DND-41 (cell line): Measurements from ENCODE around the gene G6PC3.

Experiments
- ATAC-seq: fragments of 200-7000 bp; cut with Tn5 transposase; 3 replicates; pipeline ENCODE4 v1.9.1; 2021; ENCODE audit warnings: low read depth; ENCODE audit not compliant: insufficient read depth
- DNase-seq: peaks from one replicate; pipeline ENCODE4 v3.0.0-alpha.2; 2020
- H2AFZ ChIP-seq: 2 replicates; pipeline ENCODE4 v1.6.0; 2012; ENCODE audit warnings: low read depth, low read length
- H3K27ac ChIP-seq: 2 replicates; pipeline ENCODE4 v1.5.1; 2012; ENCODE audit warnings: low read length, inconsistent platforms
- H3K27me3 ChIP-seq: fragments of 200-600 bp; sonication (generic); 2 replicates; pipeline ENCODE4 v1.6.0; 2012; ENCODE audit warnings: low read length, mild to moderate bottlenecking, inconsistent platforms; ENCODE audit not compliant: insufficient read depth, poor library complexity
- H3K36me3 ChIP-seq: 2 replicates; pipeline ENCODE4 v1.5.1; 2012; ENCODE audit warnings: low read length, inconsistent platforms; ENCODE audit not compliant: insufficient read depth
- H3K4me1 ChIP-seq: 2 replicates; pipeline ENCODE4 v1.5.1; 2012; ENCODE audit warnings: mild to moderate bottlenecking, low read length; ENCODE audit not compliant: insufficient read depth
- H3K4me2 ChIP-seq: 2 replicates; pipeline ENCODE4 v1.6.0; 2012; ENCODE audit warnings: mild to moderate bottlenecking, moderate library complexity, low read length, inconsistent platforms; ENCODE audit not compliant: insufficient read depth
- H3K4me3 ChIP-seq, 2 experiments: fragments of 200-600 bp in 1 of 2; shearing (Covaris generic) in 1 of 2; 2 replicates each; pipeline ENCODE4 v1.5.1; 2012 to 2016; ENCODE audit warnings: inconsistent platforms in 2 of 2, low read length in 2 of 2, mild to moderate bottlenecking in 2 of 2, low read depth in 1 of 2, moderate library complexity in 1 of 2
- H3K79me2 ChIP-seq: 2 replicates; pipeline ENCODE4 v1.6.0; 2012; ENCODE audit warnings: low read length, inconsistent platforms; ENCODE audit not compliant: insufficient read depth
- H3K9ac ChIP-seq: 2 replicates; pipeline ENCODE4 v1.6.0; 2012; ENCODE audit warnings: low read depth, mild to moderate bottlenecking, inconsistent platforms, low read length, moderate library complexity
- H3K9me3 ChIP-seq: 2 replicates; pipeline ENCODE4 v1.5.1; 2012; ENCODE audit warnings: low read length, moderate library complexity, mild to moderate bottlenecking, inconsistent platforms; ENCODE audit not compliant: insufficient read depth, severe bottlenecking
- H4K20me1 ChIP-seq: 2 replicates; pipeline ENCODE4 v1.6.0; 2012; ENCODE audit warnings: low read length; ENCODE audit not compliant: insufficient read depth
- CTCF ChIP-seq: IDR thresholded peaks from 2 replicates; pipeline ENCODE4 v1.5.1; 2012; ENCODE audit warnings: borderline replicate concordance, low read length, moderate library complexity, mild to moderate bottlenecking; ENCODE audit not compliant: poor library complexity, severe bottlenecking; ENCODE audit errors: extremely low read depth
- EZH2 ChIP-seq: IDR thresholded peaks from 3 replicates; pipeline ENCODE4 v1.6.1; 2012; ENCODE audit warnings: borderline replicate concordance, low read depth, mild to moderate bottlenecking, moderate library complexity, low read length, inconsistent platforms; ENCODE audit not compliant: severe bottlenecking

Gene G6PC3

GRCh38 chr17:44023545-44024270, 46.8 kb upstream of the G6PC3 start:
- no peaks in the 10 kb centered on the region for H3K79me2 ChIP-seq
- no peaks in the 10 kb centered on the region; the same call in 1 of the 2 replicates for H4K20me1 ChIP-seq
- H3K36me3 ChIP-seq = peaks cover 15% of the 10 kb centered on the region; the same call in 1 of the 2 replicates
- TF ChIP-seq EZH2 (no peak), CTCF (no peak)
- H3K27ac ChIP-seq = no peak overlapping the region
- H3K9ac ChIP-seq = no peak overlapping the region
- ATAC-seq = no peak
- H3K4me3 ChIP-seq = no peak overlapping the region
- no peak overlapping the region for H3K4me2 ChIP-seq
- no peaks in the 10 kb centered on the region for H3K9me3 ChIP-seq
- no peaks in the 10 kb centered on the region for H3K27me3 ChIP-seq
- H2AFZ ChIP-seq = no peak overlapping the region
- no peak for DNase-seq
- no peaks in the 10 kb centered on the region for H3K4me1 ChIP-seq

GRCh38 chr17:44024271-44024663, 46.3 kb upstream of the G6PC3 start:
- DNase-seq (no peak), ATAC-seq (no peak; the same call in 2 of the 3 replicates)
- H3K79me2 ChIP-seq = no peaks in the 10 kb centered on the region
- no peak overlapping the region for H3K27ac ChIP-seq
- H3K4me3 ChIP-seq = no peak overlapping the region
- H4K20me1 ChIP-seq = peaks cover 3% of the 10 kb centered on the region
- H3K9ac ChIP-seq = no peak overlapping the region
- no peak overlapping the region for H3K4me2 ChIP-seq
- TF ChIP-seq EZH2 (no peak), CTCF (no peak)
- no peak overlapping the region for H2AFZ ChIP-seq
- H3K36me3 ChIP-seq = peaks cover 20% of the 10 kb centered on the region; the same call in 1 of the 2 replicates
- no peaks in the 10 kb centered on the region for H3K27me3 ChIP-seq
- no peaks in the 10 kb centered on the region for H3K9me3 ChIP-seq
- H3K4me1 ChIP-seq = no peaks in the 10 kb centered on the region

- Histone ChIP-seq H3K27ac (no peak overlapping the region), H3K4me2 (no peak overlapping the region), H3K27me3 (no peaks in the 10 kb centered on the region), H3K9ac (no peak overlapping the region), H3K36me3 (peaks cover 20% of the 10 kb centered on the region; the same call in 1 of the 2 replicates), H3K9me3 (no peaks in the 10 kb centered on the region), H3K4me3 (no peak overlapping the region), H3K4me1 (no peaks in the 10 kb centered on the region), H2AFZ (no peak overlapping the region), H3K79me2 (no peaks in the 10 kb centered on the region), H4K20me1 (peaks cover 3% of the 10 kb centered on the region)
- ATAC-seq (no peak), DNase-seq (no peak)
- TF ChIP-seq EZH2 (no peak), CTCF (no peak)
These were observed 45.7 kb upstream of the G6PC3 start for GRCh38 chr17:44024853-44025252.
